Measurements from ENCODE around the gene ATP10D.

- TF ChIP-seq CTCF (IDR thresholded peaks at IDR 0.05) (no peak), ZFX (IDR thresholded peaks at IDR 0.05; ENCODE audit: borderline replicate concordance) (no peak)
These were observed 13.8 kb downstream of the ATP10D start for GRCh38 chr4:47498899-47499298.

Measured in 22Rv1 (cell line).